Measurements from ENCODE around the gene PRPF4.

GRCh38 chr9:113238202-113238858 is 37.1 kb upstream of the PRPF4 start:
- TF ChIP-seq CTCF (IDR thresholded peaks at IDR 0.05), result no peak
- TF ChIP-seq POLR2A (IDR thresholded peaks at IDR 0.05), result no peak

Data from thyroid gland (tissue), 4 donors.